GM18861 (cell line): ENCODE measurements around the gene GCH1.
"Not testable (repeated sequence)": the region's sequence is repeated elsewhere in the genome, so short reads cannot be mapped to it uniquely, and the experiment has no call there.

ENCODE experiments used
- ATAC-seq: cut with Tn5 transposase; IDR thresholded peaks from one replicate; pipeline ENCODE4 v1.9.1; 2021; ENCODE audit not compliant: unreplicated experiment

The GCH1 gene

DNA sequence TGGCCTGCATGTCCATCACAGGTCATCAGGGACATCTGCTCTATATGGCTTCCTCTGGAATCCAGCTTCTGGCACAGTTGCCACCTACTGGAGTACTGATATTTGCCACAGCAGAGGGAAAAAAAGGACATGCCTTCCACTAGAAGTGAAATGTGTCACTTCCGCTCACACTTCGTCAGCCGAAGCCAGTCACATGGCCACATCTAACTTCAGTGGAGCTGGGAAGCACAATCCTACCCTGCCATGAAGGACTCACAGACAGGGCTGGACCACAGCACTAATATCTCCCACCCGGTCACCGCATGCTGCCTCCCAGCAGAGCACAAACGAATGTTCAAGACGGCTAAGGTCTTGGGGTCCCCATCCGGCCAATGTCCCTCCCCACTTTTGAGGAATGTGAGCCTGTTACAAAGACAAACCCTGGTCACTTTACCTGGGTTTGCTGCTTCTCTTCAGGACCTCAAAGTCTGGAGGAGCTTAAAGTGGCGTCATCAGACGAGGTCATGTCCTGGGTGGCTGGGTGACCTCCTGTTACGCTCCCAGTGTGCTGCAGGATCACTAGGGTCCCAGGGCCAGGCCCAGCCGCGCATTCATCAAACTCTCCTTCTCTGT is 98.6 kb downstream of the GCH1 start:
- no peak for ATAC-seq

DNA sequence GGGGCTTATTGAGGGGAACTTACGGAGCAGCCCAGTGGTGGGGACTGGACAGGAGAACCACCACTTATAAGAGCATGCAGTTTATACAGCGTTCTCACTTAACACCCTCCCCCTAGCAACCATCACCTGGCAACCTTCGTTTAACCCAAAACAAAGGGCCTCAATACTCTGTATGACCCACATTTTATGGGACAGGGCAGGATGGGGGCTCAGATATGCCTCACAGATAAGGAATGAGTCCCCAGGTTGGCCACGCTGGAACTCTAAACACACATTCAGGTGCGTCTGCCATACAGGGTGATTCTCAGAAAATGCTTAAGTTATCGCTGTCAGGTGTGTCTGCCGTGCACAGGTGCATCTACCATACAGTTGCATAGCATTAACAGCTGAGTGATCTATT is 99.2 kb downstream of the GCH1 start:
- no peak for ATAC-seq

DNA sequence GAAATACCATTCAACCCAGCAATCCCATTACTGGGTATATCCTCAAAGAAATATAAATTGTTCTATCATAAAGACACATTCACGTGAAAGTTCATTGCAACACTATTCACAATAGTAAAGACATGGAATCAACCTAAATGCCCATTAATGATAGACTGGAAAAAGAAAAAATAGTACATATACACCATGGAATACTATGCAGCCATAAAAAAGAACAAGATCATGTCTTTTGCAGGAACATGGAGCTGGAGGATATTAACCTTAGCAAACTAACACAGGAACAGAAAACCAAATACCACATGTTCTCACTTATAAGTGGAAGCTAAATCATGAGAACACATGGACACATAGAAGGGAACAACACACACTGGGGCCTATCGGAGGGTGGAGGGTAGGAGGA is 101.1 kb downstream of the GCH1 start:
- not testable (repeated sequence) for ATAC-seq

DNA sequence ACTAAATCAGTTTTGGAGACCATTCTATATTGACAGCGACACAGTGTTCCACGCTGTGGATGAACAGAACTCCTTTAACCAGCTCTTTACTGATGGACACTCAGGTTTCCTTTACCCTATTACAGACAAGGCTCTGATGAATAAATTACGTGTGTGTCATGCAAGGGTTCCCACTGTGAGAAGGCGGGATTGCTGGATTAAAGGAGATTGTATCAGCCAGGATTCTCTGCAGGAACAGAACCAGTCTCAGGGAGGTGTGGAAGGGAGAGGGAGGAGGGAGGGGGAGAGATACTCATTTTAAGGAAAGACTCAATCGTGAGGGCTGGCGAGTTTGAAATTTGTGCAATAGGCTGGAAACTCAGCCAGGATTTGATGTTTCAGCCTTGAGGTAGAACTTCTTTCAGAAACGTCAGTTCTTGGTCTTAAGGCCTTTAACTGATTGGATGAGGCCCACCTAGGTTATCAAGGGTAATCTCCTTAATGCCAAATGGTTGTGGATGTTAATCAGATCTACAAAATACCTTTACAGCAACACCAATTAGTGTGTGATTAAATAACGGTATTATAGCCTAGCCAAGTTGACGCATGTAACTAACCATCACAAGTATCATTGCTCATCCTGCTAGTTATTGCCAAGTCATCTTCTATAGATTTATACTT is 104.0 kb downstream of the GCH1 start:
- ATAC-seq, result no peak

DNA sequence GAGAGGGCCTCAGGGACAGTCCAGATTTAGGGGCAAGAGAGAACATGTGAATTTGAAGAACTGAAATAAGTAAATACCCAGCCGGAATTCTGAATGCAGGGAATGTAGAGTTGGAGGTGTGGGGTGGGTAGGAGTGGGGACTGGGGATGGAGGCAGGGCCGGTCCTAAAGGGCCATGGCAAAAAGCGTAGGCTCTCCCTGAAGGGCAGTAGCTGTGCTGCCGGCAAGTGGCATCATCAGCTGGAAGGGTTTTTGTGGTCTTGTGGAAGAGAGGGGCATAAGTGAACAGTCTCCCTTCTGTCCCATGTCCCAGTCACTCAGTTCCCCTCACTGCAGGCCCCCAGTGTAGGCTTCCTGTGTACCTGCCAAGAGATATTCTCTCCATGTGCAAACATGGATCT is 104.6 kb downstream of the GCH1 start:
- no peak for ATAC-seq

DNA sequence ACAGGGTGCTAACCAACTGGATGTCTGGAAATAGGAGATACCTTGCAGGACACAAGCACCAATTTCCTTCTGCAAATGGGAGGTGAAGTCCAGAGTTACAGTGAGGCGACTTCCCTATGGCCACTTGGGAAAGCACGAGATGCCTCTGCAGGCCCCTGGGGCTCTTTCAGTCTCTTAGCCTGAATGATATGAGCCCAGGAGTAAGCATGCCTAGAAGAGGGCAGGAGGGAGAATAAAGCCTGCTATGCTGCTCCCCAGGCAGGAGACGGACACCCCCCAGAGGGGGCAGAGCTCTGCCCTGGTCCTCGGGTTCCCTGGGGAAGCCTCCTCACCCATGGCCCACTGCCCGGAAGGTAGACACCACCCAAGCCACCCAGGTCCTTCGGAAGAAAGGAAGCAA is 105.1 kb downstream of the GCH1 start:
- no peak for ATAC-seq

DNA sequence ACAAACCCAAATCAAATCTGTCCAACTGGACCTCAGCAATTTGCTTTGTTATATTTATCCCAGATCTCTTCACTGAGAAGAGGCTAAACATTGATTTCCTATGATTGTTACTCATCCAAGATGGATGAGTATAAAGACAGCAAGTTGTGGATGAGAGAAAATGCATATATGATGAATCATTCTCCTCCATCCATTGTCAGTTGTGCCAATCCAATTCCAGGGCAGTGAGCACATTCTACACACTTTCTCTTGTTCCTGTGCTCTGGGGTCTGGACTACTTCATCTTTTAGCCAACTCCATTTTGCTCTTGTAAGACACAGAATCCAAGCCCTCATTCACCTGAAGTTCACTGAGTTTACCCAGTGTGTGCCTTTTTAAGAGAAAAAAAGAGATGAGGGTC is 105.7 kb downstream of the GCH1 start:
- ATAC-seq, result no peak

DNA sequence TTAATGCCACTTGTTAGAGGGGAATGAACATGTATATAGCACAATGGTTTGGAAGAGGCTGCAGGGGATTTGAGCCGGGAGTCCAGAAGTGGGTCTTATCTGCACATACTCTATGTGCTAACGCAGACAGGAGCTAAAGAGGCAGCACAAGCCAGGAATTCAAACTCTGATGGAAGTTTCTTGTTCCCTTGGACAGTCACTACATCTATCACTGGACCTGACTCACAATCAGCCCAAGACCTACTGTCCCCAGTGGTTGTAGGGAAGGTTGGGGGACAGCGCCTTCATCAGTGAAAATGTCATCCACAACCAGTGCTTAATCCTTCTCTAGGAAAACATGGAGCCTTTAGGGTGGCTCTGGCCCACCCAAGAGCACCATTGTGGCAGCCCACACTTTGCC is 107.8 kb downstream of the GCH1 start:
- ATAC-seq, result no peak

DNA sequence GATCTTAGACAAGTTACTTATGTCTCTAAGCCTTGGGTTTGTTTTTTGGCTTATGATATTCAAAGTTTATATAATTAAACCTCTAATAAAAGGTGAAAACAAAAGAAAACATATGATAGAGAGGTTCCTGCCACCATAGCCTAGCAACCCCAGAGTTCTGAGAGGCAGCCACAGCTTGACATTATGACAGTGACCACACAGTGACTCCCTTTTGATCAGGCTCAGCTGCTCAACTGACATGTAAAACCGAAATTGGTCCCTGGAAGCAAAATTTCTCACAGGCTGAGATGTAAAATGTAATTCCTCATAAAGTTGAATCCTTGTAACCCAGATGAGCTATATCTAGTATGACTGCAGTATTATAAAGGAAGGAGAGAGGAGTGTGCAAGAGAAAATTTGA is 108.5 kb downstream of the GCH1 start:
- no peak for ATAC-seq

DNA sequence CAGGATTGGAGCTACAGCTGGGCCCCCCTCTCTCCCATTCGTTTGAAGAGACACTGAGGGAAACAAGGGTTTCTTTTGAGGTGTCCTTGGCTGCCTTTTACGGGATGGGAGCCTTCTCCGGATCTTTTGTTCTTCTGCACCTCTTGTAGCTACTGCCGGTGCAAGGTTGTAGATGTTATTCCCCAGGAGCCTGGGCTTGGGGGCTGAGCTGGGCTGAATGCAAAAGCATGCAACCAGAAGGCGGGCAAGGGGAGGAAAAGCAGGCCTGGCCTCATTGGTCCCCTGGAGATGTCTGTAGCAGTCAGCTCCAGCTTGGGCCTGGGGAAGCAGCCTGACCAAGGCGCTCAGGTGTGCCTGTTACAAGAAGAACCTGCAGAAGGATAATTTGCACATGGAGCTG is 110.3 kb downstream of the GCH1 start:
- no peak for ATAC-seq
